Small intestine (tissue), 7 donors: ENCODE data around the gene FBXL22. TPM values are rescaled to one million over a fixed set of nuclear protein-coding genes. Genes with fewer than 3 reads are reported as not detected.

ENCODE experiments used
- DNase-seq, 2 donors: peaks; one replicate each; pipeline versions ENCODE4 v3.0.0 to v3.0.0-alpha.2; 2013
- FAIRE-seq: peaks from 2 replicates; lab custom pipeline; 2012; peaks lifted over from hg19 to GRCh38; lab: Jason Lieb, UNC
- H3K27ac ChIP-seq, 3 donors: one replicate each; pipeline ENCODE4 v1.5.1; 2013; ENCODE audit warnings: low read length in 2 of 3, mild to moderate bottlenecking in 2 of 3, control low read depth in 1 of 3, inconsistent platforms in 1 of 3, low read depth in 1 of 3, moderate library complexity in 1 of 3
- H3K27me3 ChIP-seq, 3 donors: one replicate each; pipeline ENCODE4 v1.6.1; 2013; ENCODE audit warnings: low read length in 3 of 3, inconsistent platforms in 1 of 3; ENCODE audit not compliant: control insufficient read depth in 3 of 3, insufficient read depth in 3 of 3
- H3K36me3 ChIP-seq, 3 donors: one replicate each; pipeline ENCODE4 v1.6.1; 2013; ENCODE audit warnings: low read length in 3 of 3, inconsistent platforms in 1 of 3, low read depth in 1 of 3, mild to moderate bottlenecking in 1 of 3, moderate library complexity in 1 of 3; ENCODE audit not compliant: control insufficient read depth in 3 of 3, insufficient read depth in 2 of 3
- H3K4me1 ChIP-seq, 3 donors: one replicate each; pipeline ENCODE4 v1.6.1; 2013; ENCODE audit warnings: low read length in 2 of 3, inconsistent platforms in 1 of 3, low read depth in 1 of 3, mild to moderate bottlenecking in 1 of 3, moderate library complexity in 1 of 3; ENCODE audit not compliant: control insufficient read depth in 3 of 3, insufficient read depth in 2 of 3
- H3K4me3 ChIP-seq, 3 donors: one replicate each; pipeline ENCODE4 v1.5.1; 2013; ENCODE audit warnings: low read length in 3 of 3, control low read depth in 1 of 3, inconsistent platforms in 1 of 3, low read depth in 1 of 3, mild to moderate bottlenecking in 1 of 3, moderate library complexity in 1 of 3
- H3K9me3 ChIP-seq, 2 donors: one replicate each; pipeline ENCODE4 v1.6.1; 2013; ENCODE audit warnings: low read depth in 1 of 2, low read length in 1 of 2; ENCODE audit not compliant: control insufficient read depth in 2 of 2, insufficient read depth in 1 of 2
- WGBS, 3 donors: extraction: QIAGEN DNeasy Blood & Tissue Kit; methylation state at CpG; one replicate each; pipeline ENCODE4 v1.1.7; 2013; 5-methylcytosine and 5-hydroxymethylcytosine counted together
- polyA plus RNA-seq, 4 donors: library from polyadenylated mRNA; stranded (reverse) in 3 of 4; unstranded in 1 of 4; fragments of 200-250 nt in 3 of 4; fragments of 120-200 nt in 1 of 4; gene quantifications; one replicate each; pipeline versions ENCODE4 v1.2.1 to v1.2.3, GENCODE V29; 2013
- donor health status: healthy with polysubstance abuse.
- donor health status: control.
- donor health status: control.
- donor health status: Bipolar disorder and iron deficiency.
- donor health status: healthy.

FBXL22 gene
- polyA plus RNA-seq, 4 donors, result 2.0 to 2.1 TPM; not detected in 2

- DNase-seq (no peak), FAIRE-seq (no peak)
- Histone ChIP-seq H3K9me3 (no peaks in the 10 kb centered on the region), H3K27me3 (no peaks in the 10 kb centered on the region), H3K4me1 (no peaks in the 10 kb centered on the region), H3K36me3 (peaks cover 18 to 30% (median 24%) of the 10 kb centered on the region in 3 donors), H3K4me3 (no peak overlapping the region), H3K27ac (no peak overlapping the region)
- WGBS, 3 donors, result 96 to 100% (median 97%) methylated on average over 3 of the region's 3 CpGs
These were observed 43.0 kb downstream of the FBXL22 start for GRCh38 chr15:63640146-63640545.

Other genes with a start within 250 kb of the FBXL22 start
- 10 to 100 TPM in 1 of 4 donors, 1 to 10 TPM in 1, under 1 TPM in 1, not detected in 1; 0.27 to 24.8 (median 1.8) TPM for gene CA12, start 215.5 kb upstream of the FBXL22 start, polyA plus RNA-seq
- gene USP3, start 92.8 kb upstream of the FBXL22 start, polyA plus RNA-seq, result 10 to 100 TPM; 24.7 to 36.1 (median 28.9) TPM
- 10 to 100 TPM; 20.3 to 50.9 (median 27.9) TPM for gene HERC1, start 236.6 kb downstream of the FBXL22 start, polyA plus RNA-seq